Measurements from ENCODE around the gene ORM1. TPM values are rescaled to one million over a fixed set of nuclear protein-coding genes. Genes with fewer than 3 reads are reported as not detected.

Gene ORM1
- total RNA-seq, 2 experiments from 2014 or later, result not detected

DNA sequence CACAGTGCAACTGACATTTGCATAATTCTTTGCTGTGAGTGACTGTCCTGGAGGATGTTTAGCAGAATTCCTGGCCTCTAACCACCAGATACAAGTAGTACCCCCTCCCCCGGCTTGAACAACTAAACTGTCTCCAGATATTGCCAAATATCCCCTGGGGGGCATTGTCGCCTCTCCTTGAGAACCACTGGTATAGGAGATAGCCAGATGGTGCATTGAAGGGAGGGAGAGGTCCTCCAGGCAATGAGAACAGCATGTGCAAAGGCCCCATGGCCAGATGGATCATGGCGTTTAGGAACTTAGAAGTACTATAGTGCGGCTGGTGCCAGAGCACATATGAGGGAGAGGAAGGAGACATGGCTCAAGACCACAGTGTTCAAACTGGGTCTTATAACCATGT, 18.9 kb upstream of the ORM1 start:
- no TSS peak for BruUV-seq (replicated peaks)

GRCh38 chr9:114304416-114305188, 18.3 kb upstream of the ORM1 start:
- Histone ChIP-seq H3K4me3 (ENCODE audit: low read depth, low read length, poor library complexity, severe bottlenecking) (no peak overlapping the region), H3K79me2 (ENCODE audit: insufficient read depth, low read depth, low read length) (no peaks in the 10 kb centered on the region), H3K4me1 (ENCODE audit: insufficient read depth, low read length, poor library complexity, severe bottlenecking) (no peaks in the 10 kb centered on the region), H4K20me1 (ENCODE audit: insufficient read depth, low read length) (no peaks in the 10 kb centered on the region), H3K4me2 (ENCODE audit: low read length) (no peak overlapping the region), H3K9me3 (ENCODE audit: low read length) (no peaks in the 10 kb centered on the region), H2AFZ (ENCODE audit: low read length) (no peak overlapping the region), H3K27ac (ENCODE audit: low read depth, low read length, poor library complexity, severe bottlenecking) (no peak overlapping the region), H3K9me2 (ENCODE audit: insufficient read depth, low read length) (no peaks in the 10 kb centered on the region), H3K36me3 (ENCODE audit: insufficient read depth, low read length) (no peaks in the 10 kb centered on the region)
- CTCF ChIA-PET (ENCODE audit: unreplicated experiment), result interaction anchor here (0.7 kb wide), 1 partner anchor 73 kb away, joined by 3 read pairs; no protein-coding TSS in a partner anchor
- POLR2A ChIA-PET, result no interaction called here
- BruUV-seq (replicated peaks), result no TSS peak
- TF ChIP-seq, protein P1, sequence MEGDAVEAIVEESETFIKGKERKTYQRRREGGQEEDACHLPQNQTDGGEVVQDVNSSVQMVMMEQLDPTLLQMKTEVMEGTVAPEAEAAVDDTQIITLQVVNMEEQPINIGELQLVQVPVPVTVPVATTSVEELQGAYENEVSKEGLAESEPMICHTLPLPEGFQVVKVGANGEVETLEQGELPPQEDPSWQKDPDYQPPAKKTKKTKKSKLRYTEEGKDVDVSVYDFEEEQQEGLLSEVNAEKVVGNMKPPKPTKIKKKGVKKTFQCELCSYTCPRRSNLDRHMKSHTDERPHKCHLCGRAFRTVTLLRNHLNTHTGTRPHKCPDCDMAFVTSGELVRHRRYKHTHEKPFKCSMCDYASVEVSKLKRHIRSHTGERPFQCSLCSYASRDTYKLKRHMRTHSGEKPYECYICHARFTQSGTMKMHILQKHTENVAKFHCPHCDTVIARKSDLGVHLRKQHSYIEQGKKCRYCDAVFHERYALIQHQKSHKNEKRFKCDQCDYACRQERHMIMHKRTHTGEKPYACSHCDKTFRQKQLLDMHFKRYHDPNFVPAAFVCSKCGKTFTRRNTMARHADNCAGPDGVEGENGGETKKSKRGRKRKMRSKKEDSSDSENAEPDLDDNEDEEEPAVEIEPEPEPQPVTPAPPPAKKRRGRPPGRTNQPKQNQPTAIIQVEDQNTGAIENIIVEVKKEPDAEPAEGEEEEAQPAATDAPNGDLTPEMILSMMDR (conservative IDR thresholded peaks at IDR 0.05; ENCODE audit: low read length), result no peak
- no peak for TF ChIP-seq EZH2phosphoT487 (IDR thresholded peaks at IDR 0.05; ENCODE audit: borderline replicate concordance, low read depth, low read length)
- intact Hi-C loops (cut with micrococcal nuclease; ENCODE audit: unreplicated experiment), result no loop called here
- no peak for DNase-seq (ENCODE audit: low spot score)

More for the DNA sequence above, 18.9 kb upstream of the ORM1 start:
- H2AFZ ChIP-seq (ENCODE audit: low read length), result no peak overlapping the region
- no peaks in the 10 kb centered on the region for H4K20me1 ChIP-seq (ENCODE audit: insufficient read depth, low read length)
- ChIA-PET CTCF (ENCODE audit: unreplicated experiment) (no interaction called here), POLR2A (no interaction called here)
- no peak overlapping the region for H3K4me3 ChIP-seq (ENCODE audit: low read depth, low read length, poor library complexity, severe bottlenecking)
- intact Hi-C loops (cut with micrococcal nuclease; ENCODE audit: unreplicated experiment), result no loop called here
- no peaks in the 10 kb centered on the region for H3K9me2 ChIP-seq (ENCODE audit: insufficient read depth, low read length)
- no peak overlapping the region for H3K27ac ChIP-seq (ENCODE audit: low read depth, low read length, poor library complexity, severe bottlenecking)
- no peaks in the 10 kb centered on the region for H3K4me1 ChIP-seq (ENCODE audit: insufficient read depth, low read length, poor library complexity, severe bottlenecking)
- TF ChIP-seq EZH2phosphoT487 (IDR thresholded peaks at IDR 0.05; ENCODE audit: borderline replicate concordance, low read depth, low read length), result no peak
- TF ChIP-seq, protein P1 (conservative IDR thresholded peaks at IDR 0.05; ENCODE audit: low read length), result no peak
- no peaks in the 10 kb centered on the region for H3K9me3 ChIP-seq (ENCODE audit: low read length)
- H3K4me2 ChIP-seq (ENCODE audit: low read length), result no peak overlapping the region
- no peaks in the 10 kb centered on the region for H3K79me2 ChIP-seq (ENCODE audit: insufficient read depth, low read depth, low read length)
- H3K36me3 ChIP-seq (ENCODE audit: insufficient read depth, low read length), result no peaks in the 10 kb centered on the region
- no peak for DNase-seq (ENCODE audit: low spot score)

- BruUV-seq (replicated peaks), result no TSS peak
- Histone ChIP-seq H3K9me2 (ENCODE audit: insufficient read depth, low read length) (no peaks in the 10 kb centered on the region), H3K79me2 (ENCODE audit: insufficient read depth, low read depth, low read length) (no peaks in the 10 kb centered on the region), H3K4me1 (ENCODE audit: insufficient read depth, low read length, poor library complexity, severe bottlenecking) (no peaks in the 10 kb centered on the region), H3K9me3 (ENCODE audit: low read length) (no peaks in the 10 kb centered on the region), H3K4me3 (ENCODE audit: low read depth, low read length, poor library complexity, severe bottlenecking) (no peak overlapping the region), H2AFZ (ENCODE audit: low read length) (no peak overlapping the region), H3K36me3 (ENCODE audit: insufficient read depth, low read length) (no peaks in the 10 kb centered on the region), H3K4me2 (ENCODE audit: low read length) (no peak overlapping the region), H3K27ac (ENCODE audit: low read depth, low read length, poor library complexity, severe bottlenecking) (no peak overlapping the region), H4K20me1 (ENCODE audit: insufficient read depth, low read length) (no peaks in the 10 kb centered on the region)
- DNase-seq (ENCODE audit: low spot score), result no peak
- ChIA-PET POLR2A (no interaction called here), CTCF (ENCODE audit: unreplicated experiment) (no interaction called here)
- no peak for TF ChIP-seq EZH2phosphoT487 (IDR thresholded peaks at IDR 0.05; ENCODE audit: borderline replicate concordance, low read depth, low read length)
- TF ChIP-seq, protein P1 (conservative IDR thresholded peaks at IDR 0.05; ENCODE audit: low read length), result no peak
- intact Hi-C loops (cut with micrococcal nuclease; ENCODE audit: unreplicated experiment), result no loop called here
Observed at GRCh38 chr9:114307899-114308267, 15.0 kb upstream of the ORM1 start.
